OCI-LY1 (cell line): Measurements from ENCODE around the gene GVQW3.
"Not testable (repeated sequence)": the region's sequence is repeated elsewhere in the genome, so short reads cannot be mapped to it uniquely, and the experiment has no call there.

ENCODE experiments used
- H2AFZ ChIP-seq: fragments of 200-600 bp; sonication (generic), shearing (Covaris generic); 2 replicates; pipeline ENCODE4 v1.6.0; 2014; ENCODE audit warnings: antibody characterized with exemption, mild to moderate bottlenecking, low read length
- H3F3A ChIP-seq: fragments of 200-600 bp; sonication (generic), shearing (Covaris generic); 2 replicates; pipeline ENCODE4 v1.6.0; 2014; ENCODE audit warnings: mild to moderate bottlenecking, antibody characterized with exemption, low read length, moderate library complexity; ENCODE audit not compliant: insufficient read depth
- H3K27ac ChIP-seq: fragments of 200-600 bp; sonication (generic); 2 replicates; pipeline ENCODE4 v1.5.1; 2014; ENCODE audit warnings: low read length, mixed run types, mild to moderate bottlenecking, low read depth; ENCODE audit not compliant: poor library complexity, severe bottlenecking
- H3K27me3 ChIP-seq: fragments of 200-600 bp; sonication (generic); 2 replicates; pipeline ENCODE4 v1.6.0; 2014; ENCODE audit warnings: antibody characterized with exemption, mild to moderate bottlenecking, low read length, moderate library complexity; ENCODE audit not compliant: insufficient read depth
- H3K36me3 ChIP-seq: fragments of 200-600 bp; sonication (generic); 2 replicates; pipeline ENCODE4 v1.6.1; 2014; ENCODE audit warnings: mild to moderate bottlenecking, antibody characterized with exemption, low read length, moderate library complexity, mixed read lengths; ENCODE audit not compliant: insufficient read depth
- H3K4me1 ChIP-seq: fragments of 200-600 bp; sonication (generic); 2 replicates; pipeline ENCODE4 v1.5.1; 2014; ENCODE audit warnings: mild to moderate bottlenecking, low read length, moderate library complexity; ENCODE audit not compliant: insufficient read depth, severe bottlenecking
- H3K4me2 ChIP-seq: fragments of 200-600 bp; sonication (generic), shearing (Covaris generic); 2 replicates; pipeline ENCODE4 v1.6.1; 2014; ENCODE audit warnings: low read length
- H3K4me3 ChIP-seq: fragments of 200-600 bp; sonication (generic); 2 replicates; pipeline ENCODE4 v1.5.1; 2014; ENCODE audit warnings: low read length, low read depth, mild to moderate bottlenecking, mixed read lengths; ENCODE audit not compliant: poor library complexity, severe bottlenecking
- H3K79me2 ChIP-seq: fragments of 200-600 bp; shearing (Covaris generic); 2 replicates; pipeline ENCODE4 v1.6.1; 2016; ENCODE audit warnings: mixed run types, low read length, mixed read lengths; ENCODE audit not compliant: insufficient read depth
- H3K9ac ChIP-seq: fragments of 200-600 bp; sonication (generic), shearing (Covaris generic); 2 replicates; pipeline ENCODE4 v1.6.1; 2014; ENCODE audit warnings: mild to moderate bottlenecking, low read length, mixed read lengths
- H3K9me2 ChIP-seq: fragments of 200-600 bp; sonication (generic), shearing (Covaris generic); 2 replicates; pipeline ENCODE4 v1.6.1; 2014; ENCODE audit warnings: low read depth, mild to moderate bottlenecking, low read length, mixed read lengths
- H3K9me3 ChIP-seq: fragments of 200-600 bp; shearing (Covaris generic); 2 replicates; pipeline ENCODE4 v1.6.1; 2014; ENCODE audit warnings: low read length, mixed read lengths
- H4K20me1 ChIP-seq: fragments of 200-600 bp; sonication (generic), shearing (Covaris generic); 2 replicates; pipeline ENCODE4 v1.6.0; 2016; ENCODE audit warnings: mild to moderate bottlenecking, low read length; ENCODE audit not compliant: insufficient read depth
- EZH2 ChIP-seq: fragments of 200-600 bp; sonication (generic), shearing (Covaris generic); IDR thresholded peaks from 2 replicates; pipeline ENCODE4 v1.8.0; 2017; ENCODE audit warnings: borderline replicate concordance, mixed run types, mild to moderate bottlenecking, antibody characterized with exemption, low read length, moderate library complexity, mixed read lengths
- TF ChIP-seq, protein P1 (sequence below): fragments of 200-600 bp; sonication (generic), shearing (Covaris generic); IDR thresholded peaks from 2 replicates; pipeline ENCODE4 v1.5.1; 2017; ENCODE audit warnings: mild to moderate bottlenecking, antibody characterized with exemption, low read length, moderate library complexity, mixed read lengths

GVQW3 gene

DNA sequence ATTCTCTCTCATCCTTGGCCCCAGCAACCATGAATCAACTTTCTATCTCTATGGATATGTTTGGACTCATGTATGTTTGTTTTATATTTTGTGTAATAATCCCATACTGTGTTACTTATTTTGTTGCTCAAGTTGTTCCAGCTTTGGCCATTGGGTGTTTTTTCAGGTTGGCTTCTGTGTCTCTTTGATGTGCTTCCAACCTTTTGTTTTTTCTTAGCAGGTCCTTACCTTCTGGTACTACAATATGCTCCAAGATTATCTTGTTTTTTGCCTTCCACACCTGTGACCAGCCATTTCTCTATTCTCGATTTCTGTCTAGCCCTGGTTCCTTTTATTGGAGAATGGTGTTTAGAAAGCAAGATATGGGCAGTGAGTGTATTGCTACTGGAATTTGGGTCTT is 14.2 kb downstream of the GVQW3 start:
- Histone ChIP-seq H2AFZ (no peak overlapping the region), H3K4me1 (no peaks in the 10 kb centered on the region), H3K9me3 (no peaks in the 10 kb centered on the region), H3K4me2 (no peak overlapping the region), H3K79me2 (no peaks in the 10 kb centered on the region), H3K36me3 (no peaks in the 10 kb centered on the region), H3K9ac (no peak overlapping the region), H3K9me2 (no peaks in the 10 kb centered on the region), H4K20me1 (no peaks in the 10 kb centered on the region), H3K27ac (no peak overlapping the region), H3K27me3 (no peaks in the 10 kb centered on the region; the same call in 1 of the 2 replicates), H3K4me3 (no peak overlapping the region), H3F3A (no peaks in the 10 kb centered on the region)
- no peak for TF ChIP-seq EZH2
- TF ChIP-seq, protein P1, sequence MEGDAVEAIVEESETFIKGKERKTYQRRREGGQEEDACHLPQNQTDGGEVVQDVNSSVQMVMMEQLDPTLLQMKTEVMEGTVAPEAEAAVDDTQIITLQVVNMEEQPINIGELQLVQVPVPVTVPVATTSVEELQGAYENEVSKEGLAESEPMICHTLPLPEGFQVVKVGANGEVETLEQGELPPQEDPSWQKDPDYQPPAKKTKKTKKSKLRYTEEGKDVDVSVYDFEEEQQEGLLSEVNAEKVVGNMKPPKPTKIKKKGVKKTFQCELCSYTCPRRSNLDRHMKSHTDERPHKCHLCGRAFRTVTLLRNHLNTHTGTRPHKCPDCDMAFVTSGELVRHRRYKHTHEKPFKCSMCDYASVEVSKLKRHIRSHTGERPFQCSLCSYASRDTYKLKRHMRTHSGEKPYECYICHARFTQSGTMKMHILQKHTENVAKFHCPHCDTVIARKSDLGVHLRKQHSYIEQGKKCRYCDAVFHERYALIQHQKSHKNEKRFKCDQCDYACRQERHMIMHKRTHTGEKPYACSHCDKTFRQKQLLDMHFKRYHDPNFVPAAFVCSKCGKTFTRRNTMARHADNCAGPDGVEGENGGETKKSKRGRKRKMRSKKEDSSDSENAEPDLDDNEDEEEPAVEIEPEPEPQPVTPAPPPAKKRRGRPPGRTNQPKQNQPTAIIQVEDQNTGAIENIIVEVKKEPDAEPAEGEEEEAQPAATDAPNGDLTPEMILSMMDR: no peak

DNA sequence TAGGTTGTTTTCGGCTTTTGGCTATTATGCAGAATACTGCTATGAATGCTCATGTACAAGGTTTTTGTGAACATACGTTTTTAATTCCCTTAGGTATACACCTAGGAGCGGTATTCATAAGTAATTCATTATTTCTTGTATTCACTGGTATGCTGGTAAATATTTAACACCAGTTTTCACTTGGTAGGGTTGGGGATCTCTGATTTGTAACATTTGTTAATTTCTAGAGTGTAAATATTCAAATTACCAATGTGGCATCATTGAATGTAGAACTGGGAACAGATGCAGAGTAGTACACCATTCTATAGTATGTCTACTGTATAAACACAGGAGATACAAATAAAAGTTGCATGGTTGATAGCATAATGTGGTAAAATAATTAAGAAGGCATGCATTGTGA is 16.3 kb downstream of the GVQW3 start:
- no peak for TF ChIP-seq EZH2
- TF ChIP-seq, protein P1: no peak
- H3K4me1 ChIP-seq: no peaks in the 10 kb centered on the region
- no peaks in the 10 kb centered on the region; the same call in 1 of the 2 replicates for H3K27me3 ChIP-seq
- H3K36me3 ChIP-seq: no peaks in the 10 kb centered on the region
- H3F3A ChIP-seq: no peaks in the 10 kb centered on the region
- no peaks in the 10 kb centered on the region for H3K79me2 ChIP-seq
- no peak overlapping the region for H3K4me3 ChIP-seq
- H3K9ac ChIP-seq: no peak overlapping the region
- H3K9me2 ChIP-seq: no peaks in the 10 kb centered on the region
- H4K20me1 ChIP-seq: no peaks in the 10 kb centered on the region
- no peak overlapping the region for H3K4me2 ChIP-seq
- no peak overlapping the region for H3K27ac ChIP-seq
- H3K9me3 ChIP-seq: no peaks in the 10 kb centered on the region
- H2AFZ ChIP-seq: no peak overlapping the region

DNA sequence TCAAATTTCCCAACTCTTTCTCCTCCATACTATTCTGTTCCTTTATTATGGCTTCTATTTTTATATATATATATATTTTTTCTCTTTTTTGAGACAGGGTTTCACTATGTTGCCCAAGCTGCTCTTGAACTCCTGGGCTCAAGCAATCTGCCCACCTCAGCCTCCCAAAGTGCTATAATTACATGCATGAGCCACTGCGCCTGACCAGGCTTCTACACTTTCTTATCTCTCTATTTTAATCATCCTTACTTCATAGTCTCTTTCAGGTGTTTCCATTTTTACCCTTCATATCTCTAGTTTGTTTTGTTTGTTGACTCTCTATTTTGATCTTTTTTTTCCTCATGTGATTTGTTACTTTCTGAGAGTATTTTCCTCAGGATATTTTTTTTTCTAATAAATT is 19.8 kb downstream of the GVQW3 start:
- H3K9me3 ChIP-seq: no peaks in the 10 kb centered on the region
- no peaks in the 10 kb centered on the region for H3K79me2 ChIP-seq
- H3K9ac ChIP-seq: no peak overlapping the region
- no peaks in the 10 kb centered on the region for H3K9me2 ChIP-seq
- H3K4me3 ChIP-seq: no peak overlapping the region
- TF ChIP-seq, protein P1: no peak
- no peak for TF ChIP-seq EZH2
- no peaks in the 10 kb centered on the region; the same call in 1 of the 2 replicates for H3K27me3 ChIP-seq
- H3F3A ChIP-seq: no peaks in the 10 kb centered on the region; the same call in 1 of the 2 replicates
- H4K20me1 ChIP-seq: no peaks in the 10 kb centered on the region
- H3K4me2 ChIP-seq: no peak overlapping the region
- H3K4me1 ChIP-seq: no peaks in the 10 kb centered on the region
- H3K27ac ChIP-seq: no peak overlapping the region
- no peaks in the 10 kb centered on the region for H3K36me3 ChIP-seq
- H2AFZ ChIP-seq: no peak overlapping the region

DNA sequence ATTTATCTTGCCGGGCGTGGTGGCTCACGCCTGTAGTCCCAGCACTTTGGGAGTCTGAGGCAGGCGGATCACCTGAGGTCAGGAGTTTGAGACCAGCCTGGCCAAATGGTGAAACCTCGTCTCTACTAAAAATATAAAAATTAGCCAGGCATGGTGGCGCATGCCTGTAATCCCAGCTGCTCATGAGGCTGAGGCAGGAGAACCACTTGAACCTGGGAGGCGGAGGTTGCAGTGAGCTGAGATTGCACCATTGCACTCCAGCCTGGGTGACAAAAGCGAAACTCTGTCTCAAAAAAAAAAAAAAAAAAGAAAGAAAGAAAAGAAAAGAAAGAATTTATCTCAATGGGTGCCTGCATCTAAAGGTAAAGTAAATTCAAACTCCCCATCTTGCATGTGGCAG is 20.4 kb downstream of the GVQW3 start:
- H3K4me3 ChIP-seq, H3K4me1 ChIP-seq, H4K20me1 ChIP-seq, H3K36me3 ChIP-seq, H2AFZ ChIP-seq, H3K9me2 ChIP-seq, H3K79me2 ChIP-seq, H3K9me3 ChIP-seq, H3K4me2 ChIP-seq, H3K9ac ChIP-seq, H3K27ac ChIP-seq, H3F3A ChIP-seq, H3K27me3 ChIP-seq: not testable (repeated sequence)
